NCI-H146 treated with DMSO at 0.1 percent for 48 hours (cell line): ENCODE measurements around the gene PCOLCE2.
"Not testable (repeated sequence)": the region's sequence is repeated elsewhere in the genome, so short reads cannot be mapped to it uniquely, and the experiment has no call there.

Source experiments
- DNase-seq: peaks from one replicate; lab custom pipeline; 2025; ENCODE audit not compliant: unreplicated experiment; lab: John Stamatoyannopoulos, UW

The PCOLCE2 gene

GRCh38 chr3:142902356-142902755, 13.5 kb upstream of the PCOLCE2 start:
- no peak for DNase-seq

GRCh38 chr3:142898346-142899213, 9.7 kb upstream of the PCOLCE2 start:
- DNase-seq: no peak

- no peak for DNase-seq
Observed at GRCh38 chr3:142897807-142898206, 8.9 kb upstream of the PCOLCE2 start.

GRCh38 chr3:142896996-142897395, 8.1 kb upstream of the PCOLCE2 start:
- DNase-seq: no peak

GRCh38 chr3:142896201-142896755, 7.4 kb upstream of the PCOLCE2 start:
- DNase-seq: no peak

- DNase-seq: no peak
Observed at GRCh38 chr3:142894493-142894892, 5.6 kb upstream of the PCOLCE2 start.

- no peak for DNase-seq
Observed at GRCh38 chr3:142892714-142893113, 3.8 kb upstream of the PCOLCE2 start.

GRCh38 chr3:142890592-142890991, 1.7 kb upstream of the PCOLCE2 start:
- DNase-seq: no peak

GRCh38 chr3:142889212-142890014, 530 bp upstream of the PCOLCE2 start:
- DNase-seq: no peak

- peak; percentile 47 for DNase-seq
Observed at GRCh38 chr3:142888099-142888480, 793 bp downstream of the PCOLCE2 start.

GRCh38 chr3:142886940-142887339, 1.9 kb downstream of the PCOLCE2 start:
- DNase-seq: no peak

- no peak for DNase-seq
Observed at GRCh38 chr3:142886021-142886420, 2.9 kb downstream of the PCOLCE2 start.

GRCh38 chr3:142884531-142884930, 4.4 kb downstream of the PCOLCE2 start:
- no peak for DNase-seq

- not testable (repeated sequence) for DNase-seq
Observed at GRCh38 chr3:142883534-142883933, 5.3 kb downstream of the PCOLCE2 start.

GRCh38 chr3:142881445-142882224, 7.2 kb downstream of the PCOLCE2 start:
- no peak for DNase-seq

GRCh38 chr3:142878649-142879300, 10.1 kb downstream of the PCOLCE2 start:
- no peak for DNase-seq

GRCh38 chr3:142876417-142876816, 12.5 kb downstream of the PCOLCE2 start:
- DNase-seq: no peak

GRCh38 chr3:142875583-142876207, 13.2 kb downstream of the PCOLCE2 start:
- no peak for DNase-seq

GRCh38 chr3:142875099-142875498, 13.8 kb downstream of the PCOLCE2 start:
- DNase-seq: no peak

- DNase-seq: not testable (repeated sequence)
Observed at GRCh38 chr3:142868382-142868781, 20.5 kb downstream of the PCOLCE2 start.
